Upper lobe of left lung (tissue), 4 donors: ENCODE results near the gene LONP2.

Experiments used
- EP300 ChIP-seq, 4 donors: sonication (generic); formaldehyde crosslinking; IDR thresholded peaks; one replicate each; pipeline ENCODE4 v1.5.1; 2017; ENCODE audit warnings: antibody characterized with exemption in 4 of 4, control low read depth in 2 of 4
- POLR2A ChIP-seq, 4 donors: fragments of 450-650 bp; IDR thresholded peaks; one replicate each; pipeline ENCODE4 v1.5.1; 2016 to 2017; ENCODE audit warnings: antibody characterized with exemption in 4 of 4, mild to moderate bottlenecking in 2 of 4
- TF ChIP-seq, protein P1 (sequence below), 6 experiments: fragments of 450-650 bp in 4 of 6; fragments of 200-600 bp in 2 of 6; sonication (generic) in 2 of 6; IDR thresholded peaks; one replicate each; pipeline ENCODE4 v1.5.1; 2016 to 2019; ENCODE audit warnings: antibody characterized with exemption in 6 of 6

DNA sequence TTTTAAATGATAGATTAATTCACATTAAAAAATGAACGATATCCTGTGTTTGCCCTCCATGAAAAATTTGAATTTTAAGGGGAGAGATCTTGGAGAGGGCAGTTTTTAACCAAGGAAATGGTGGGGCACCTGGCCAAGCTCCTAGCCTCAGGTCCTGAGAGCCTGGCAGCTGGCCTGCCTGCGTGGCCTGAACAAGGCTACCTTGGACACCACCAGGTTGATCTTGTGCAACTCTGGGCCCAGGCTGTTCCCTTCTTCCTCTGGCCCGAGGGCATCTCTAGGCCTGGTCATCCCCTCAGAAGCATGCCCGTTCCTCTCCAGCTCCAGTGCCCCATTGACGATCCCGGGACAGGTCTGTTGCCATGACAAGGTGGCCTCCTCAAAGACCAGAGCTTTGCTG is 33.4 kb upstream of the LONP2 start:
- TF ChIP-seq, protein P1, sequence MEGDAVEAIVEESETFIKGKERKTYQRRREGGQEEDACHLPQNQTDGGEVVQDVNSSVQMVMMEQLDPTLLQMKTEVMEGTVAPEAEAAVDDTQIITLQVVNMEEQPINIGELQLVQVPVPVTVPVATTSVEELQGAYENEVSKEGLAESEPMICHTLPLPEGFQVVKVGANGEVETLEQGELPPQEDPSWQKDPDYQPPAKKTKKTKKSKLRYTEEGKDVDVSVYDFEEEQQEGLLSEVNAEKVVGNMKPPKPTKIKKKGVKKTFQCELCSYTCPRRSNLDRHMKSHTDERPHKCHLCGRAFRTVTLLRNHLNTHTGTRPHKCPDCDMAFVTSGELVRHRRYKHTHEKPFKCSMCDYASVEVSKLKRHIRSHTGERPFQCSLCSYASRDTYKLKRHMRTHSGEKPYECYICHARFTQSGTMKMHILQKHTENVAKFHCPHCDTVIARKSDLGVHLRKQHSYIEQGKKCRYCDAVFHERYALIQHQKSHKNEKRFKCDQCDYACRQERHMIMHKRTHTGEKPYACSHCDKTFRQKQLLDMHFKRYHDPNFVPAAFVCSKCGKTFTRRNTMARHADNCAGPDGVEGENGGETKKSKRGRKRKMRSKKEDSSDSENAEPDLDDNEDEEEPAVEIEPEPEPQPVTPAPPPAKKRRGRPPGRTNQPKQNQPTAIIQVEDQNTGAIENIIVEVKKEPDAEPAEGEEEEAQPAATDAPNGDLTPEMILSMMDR (IDR thresholded peaks at IDR 0.05) = no peak
- TF ChIP-seq POLR2A (IDR thresholded peaks at IDR 0.05) (no peak), EP300 (IDR thresholded peaks at IDR 0.05) (no peak)
